D721Med (cell line): ENCODE data around the gene MKRN1.

Experiments
- DNase-seq: peaks from one replicate; pipeline ENCODE4 v3.0.0; 2011; ENCODE audit warnings: low spot score; ENCODE audit not compliant: insufficient read length
- FAIRE-seq: peaks from 2 replicates; lab custom pipeline; 2011; peaks lifted over from hg19 to GRCh38; lab: Jason Lieb, UNC
- CTCF ChIP-seq: IDR thresholded peaks from 2 replicates; pipeline ENCODE4 v1.5.1; 2012; ENCODE audit warnings: mild to moderate bottlenecking, control low read depth; ENCODE audit not compliant: insufficient read depth; ENCODE audit errors: missing control alignments

MKRN1 gene

GRCh38 chr7:140479739-140480084 lies 407 bp upstream of the MKRN1 start:
- no peak for TF ChIP-seq CTCF
- no peak for FAIRE-seq
- DNase-seq = no peak

GRCh38 chr7:140478246-140479061 lies 851 bp downstream of the MKRN1 start:
- no peak for TF ChIP-seq CTCF
- no peak for FAIRE-seq
- no peak for DNase-seq

GRCh38 chr7:140476698-140477261 lies 2.5 kb downstream of the MKRN1 start:
- DNase-seq (no peak), FAIRE-seq (no peak)

GRCh38 chr7:140475747-140476333 lies 3.5 kb downstream of the MKRN1 start:
- TF ChIP-seq CTCF = peak; percentile 60
- peak; percentile 29 for DNase-seq
- FAIRE-seq = no peak

More at GRCh38 chr7:140476698-140477261, 2.5 kb downstream of the MKRN1 start:
- TF ChIP-seq CTCF = no peak

GRCh38 chr7:140463111-140463510 lies 16.2 kb downstream of the MKRN1 start:
- DNase-seq = no peak
- FAIRE-seq = no peak
- no peak for TF ChIP-seq CTCF

- no peak for FAIRE-seq
- no peak for TF ChIP-seq CTCF
- no peak for DNase-seq
These were observed 20.4 kb downstream of the MKRN1 start for GRCh38 chr7:140458916-140459315.

GRCh38 chr7:140458201-140458600 lies 21.1 kb downstream of the MKRN1 start:
- FAIRE-seq (no peak), DNase-seq (no peak)
- TF ChIP-seq CTCF = no peak
